ENCODE data around the gene KCNB1.

The KCNB1 gene

GRCh38 chr20:49450281-49450721 is 32.2 kb downstream of the KCNB1 start:
- TF ChIP-seq EZH2phosphoT487 (IDR thresholded peaks at IDR 0.05; ENCODE audit: borderline replicate concordance) (no peak), CTCF (conservative IDR thresholded peaks at IDR 0.05; ENCODE audit: low read length) (no peak)
- no peak overlapping the region for H3K4me3 ChIP-seq (ENCODE audit: low read length, poor library complexity, severe bottlenecking)
- H3K27me3 ChIP-seq (ENCODE audit: insufficient read depth, low read length, poor library complexity, severe bottlenecking) = no peaks in the 10 kb centered on the region
- H2AFZ ChIP-seq (ENCODE audit: low read length) = no peak overlapping the region
- H3K36me3 ChIP-seq (ENCODE audit: insufficient read depth, low read length) = no peaks in the 10 kb centered on the region
- no peak overlapping the region for H3K4me2 ChIP-seq (ENCODE audit: low read depth, low read length, poor library complexity, severe bottlenecking)
- no peaks in the 10 kb centered on the region for H3K9me3 ChIP-seq (ENCODE audit: insufficient read depth, low read depth, low read length)
- H3K79me2 ChIP-seq (ENCODE audit: insufficient read depth, low read length) = no peaks in the 10 kb centered on the region
- no peaks in the 10 kb centered on the region for H3F3A ChIP-seq (ENCODE audit: low read depth)
- no peaks in the 10 kb centered on the region for H3K4me1 ChIP-seq (ENCODE audit: insufficient read depth, low read length, poor library complexity, severe bottlenecking)
- no peaks in the 10 kb centered on the region for H3K9me2 ChIP-seq (replicated peaks; ENCODE audit: low read depth, low read length)
- no peak overlapping the region for H3K9ac ChIP-seq (ENCODE audit: low read depth, low read length, poor library complexity, severe bottlenecking)
- H4K20me1 ChIP-seq (ENCODE audit: insufficient read depth, low read length, poor library complexity, severe bottlenecking) = no peaks in the 10 kb centered on the region

- no peak overlapping the region for H2AFZ ChIP-seq (ENCODE audit: low read length)
- H3K4me2 ChIP-seq (ENCODE audit: low read depth, low read length, poor library complexity, severe bottlenecking) = no peak overlapping the region
- no peaks in the 10 kb centered on the region for H3K4me1 ChIP-seq (ENCODE audit: insufficient read depth, low read length, poor library complexity, severe bottlenecking)
- no peaks in the 10 kb centered on the region for H3K79me2 ChIP-seq (ENCODE audit: insufficient read depth, low read length)
- H3K9ac ChIP-seq (ENCODE audit: low read depth, low read length, poor library complexity, severe bottlenecking) = no peak overlapping the region
- H4K20me1 ChIP-seq (ENCODE audit: insufficient read depth, low read length, poor library complexity, severe bottlenecking) = no peaks in the 10 kb centered on the region
- H3K27me3 ChIP-seq (ENCODE audit: insufficient read depth, low read length, poor library complexity, severe bottlenecking) = no peaks in the 10 kb centered on the region
- H3K36me3 ChIP-seq (ENCODE audit: insufficient read depth, low read length) = no peaks in the 10 kb centered on the region
- no peak overlapping the region for H3K4me3 ChIP-seq (ENCODE audit: low read length, poor library complexity, severe bottlenecking)
- no peaks in the 10 kb centered on the region for H3F3A ChIP-seq (ENCODE audit: low read depth)
- H3K9me3 ChIP-seq (ENCODE audit: insufficient read depth, low read depth, low read length) = no peaks in the 10 kb centered on the region
- H3K9me2 ChIP-seq (replicated peaks; ENCODE audit: low read depth, low read length) = no peaks in the 10 kb centered on the region
- TF ChIP-seq CTCF (conservative IDR thresholded peaks at IDR 0.05; ENCODE audit: low read length) (no peak), EZH2phosphoT487 (IDR thresholded peaks at IDR 0.05; ENCODE audit: borderline replicate concordance) (no peak)
Observed at GRCh38 chr20:49448917-49449316, 33.6 kb downstream of the KCNB1 start.

GRCh38 chr20:49447946-49448809 is 34.3 kb downstream of the KCNB1 start:
- Histone ChIP-seq H3K4me3 (ENCODE audit: low read length, poor library complexity, severe bottlenecking) (no peak overlapping the region), H3K36me3 (ENCODE audit: insufficient read depth, low read length) (no peaks in the 10 kb centered on the region), H3K27me3 (ENCODE audit: insufficient read depth, low read length, poor library complexity, severe bottlenecking) (no peaks in the 10 kb centered on the region), H3K9me3 (ENCODE audit: insufficient read depth, low read depth, low read length) (no peaks in the 10 kb centered on the region), H3K79me2 (ENCODE audit: insufficient read depth, low read length) (no peaks in the 10 kb centered on the region), H4K20me1 (ENCODE audit: insufficient read depth, low read length, poor library complexity, severe bottlenecking) (no peaks in the 10 kb centered on the region), H3K4me1 (ENCODE audit: insufficient read depth, low read length, poor library complexity, severe bottlenecking) (no peaks in the 10 kb centered on the region), H3F3A (ENCODE audit: low read depth) (no peaks in the 10 kb centered on the region), H2AFZ (ENCODE audit: low read length) (no peak overlapping the region), H3K9me2 (replicated peaks; ENCODE audit: low read depth, low read length) (no peaks in the 10 kb centered on the region), H3K4me2 (ENCODE audit: low read depth, low read length, poor library complexity, severe bottlenecking) (no peak overlapping the region), H3K9ac (ENCODE audit: low read depth, low read length, poor library complexity, severe bottlenecking) (no peak overlapping the region)
- no peak for TF ChIP-seq CTCF (conservative IDR thresholded peaks at IDR 0.05; ENCODE audit: low read length)
- TF ChIP-seq EZH2phosphoT487 (IDR thresholded peaks at IDR 0.05; ENCODE audit: borderline replicate concordance) = no peak

Measured in Loucy (cell line).